Activated T-cell treated with anti-CD3 and anti-CD28 coated beads for 48 hours (primary cell): ENCODE data around the gene ABCC4.
"Not testable (repeated sequence)": the region's sequence is repeated elsewhere in the genome, so short reads cannot be mapped to it uniquely, and the experiment has no call there.

Experiments used
- DNase-seq: peaks from one replicate; pipeline ENCODE4 v3.0.0-alpha.2; 2020; ENCODE audit warnings: low read depth

ABCC4 gene

GRCh38 chr13:95298971-95299621, 2.2 kb downstream of the ABCC4 start:
- DNase-seq = no peak

- no peak for DNase-seq
Measured at GRCh38 chr13:95298169-95298965, 2.9 kb downstream of the ABCC4 start.

GRCh38 chr13:95296326-95296925, 4.8 kb downstream of the ABCC4 start:
- no peak for DNase-seq

GRCh38 chr13:95295026-95295425, 6.2 kb downstream of the ABCC4 start:
- DNase-seq = no peak

GRCh38 chr13:95292622-95293021, 8.6 kb downstream of the ABCC4 start:
- DNase-seq = no peak

GRCh38 chr13:95289901-95290300, 11.3 kb downstream of the ABCC4 start:
- not testable (repeated sequence) for DNase-seq

- DNase-seq = no peak
Measured at GRCh38 chr13:95289020-95289444, 12.2 kb downstream of the ABCC4 start.

- DNase-seq = no peak
Measured at GRCh38 chr13:95284436-95284835, 16.8 kb downstream of the ABCC4 start.

- no peak for DNase-seq
Measured at GRCh38 chr13:95279016-95279415, 22.2 kb downstream of the ABCC4 start.

- no peak for DNase-seq
Measured at GRCh38 chr13:95276037-95276505, 25.2 kb downstream of the ABCC4 start.

GRCh38 chr13:95275322-95276036, 25.8 kb downstream of the ABCC4 start:
- DNase-seq = no peak

- not testable (repeated sequence) for DNase-seq
Measured at GRCh38 chr13:95273592-95274132, 27.6 kb downstream of the ABCC4 start.

- DNase-seq = not testable (repeated sequence)
Measured at GRCh38 chr13:95272076-95272475, 29.2 kb downstream of the ABCC4 start.

GRCh38 chr13:95269756-95270155, 31.5 kb downstream of the ABCC4 start:
- no peak for DNase-seq

GRCh38 chr13:95268343-95269065, 32.7 kb downstream of the ABCC4 start:
- not testable (repeated sequence) for DNase-seq

- no peak for DNase-seq
Measured at GRCh38 chr13:95267662-95268342, 33.4 kb downstream of the ABCC4 start.

- DNase-seq = no peak
Measured at GRCh38 chr13:95264225-95264624, 37.0 kb downstream of the ABCC4 start.

GRCh38 chr13:95262837-95263384, 38.3 kb downstream of the ABCC4 start:
- DNase-seq = no peak

- no peak for DNase-seq
Measured at GRCh38 chr13:95261956-95262355, 39.3 kb downstream of the ABCC4 start.

GRCh38 chr13:95260031-95260525, 41.2 kb downstream of the ABCC4 start:
- no peak for DNase-seq
